Stimulated activated CD8-positive, alpha-beta memory T cell treated with anti-CD3 and anti-CD28 coated beads, Interleukin-7, amount 100 ng/mL, for 1 hour (primary cell): ENCODE data around the gene GHITM.
"Not testable (repeated sequence)": the region's sequence is repeated elsewhere in the genome, so short reads cannot be mapped to it uniquely, and the experiment has no call there.

Source experiments
- DNase-seq, 2 donors: peaks; one replicate each; pipeline ENCODE4 v3.0.0-alpha.2; 2020; ENCODE audit warnings: low read depth in 2 of 2

Gene GHITM

GRCh38 chr10:84139126-84140035 is at the start of gene GHITM:
GHITM (plus strand) TSS chr10:84139509; CDS start chr10:84141501, 1,992 bp downstream.
- peak; percentile 99 to 100 for DNase-seq

- DNase-seq, result no peak
Measured at GRCh38 chr10:84095811-84096497, 43.4 kb upstream of the GHITM start.

GRCh38 chr10:84097787-84098353 is 41.4 kb upstream of the GHITM start:
- no peak for DNase-seq

- no peak for DNase-seq
Measured at GRCh38 chr10:84098667-84099066, 40.6 kb upstream of the GHITM start.

GRCh38 chr10:84101042-84101441 is 38.3 kb upstream of the GHITM start:
- no peak for DNase-seq

- DNase-seq, result no peak
Measured at GRCh38 chr10:84108797-84109196, 30.5 kb upstream of the GHITM start.

- not testable (repeated sequence) for DNase-seq
Measured at GRCh38 chr10:84109772-84110171, 29.5 kb upstream of the GHITM start.

- DNase-seq, result not testable (repeated sequence)
Measured at GRCh38 chr10:84113468-84113867, 25.8 kb upstream of the GHITM start.

GRCh38 chr10:84114088-84114667 is 25.1 kb upstream of the GHITM start:
- no peak for DNase-seq

- DNase-seq, result not testable (repeated sequence)
Measured at GRCh38 chr10:84117204-84117603, 22.1 kb upstream of the GHITM start.

GRCh38 chr10:84117686-84118394 is 21.5 kb upstream of the GHITM start:
- DNase-seq, result no peak

- DNase-seq, result no peak
Measured at GRCh38 chr10:84118395-84119006, 20.8 kb upstream of the GHITM start.

GRCh38 chr10:84123362-84123761 is 15.9 kb upstream of the GHITM start:
- DNase-seq, result no peak

- DNase-seq, result not testable (repeated sequence)
Measured at GRCh38 chr10:84125910-84126784, 13.2 kb upstream of the GHITM start.

GRCh38 chr10:84126785-84127167 is 12.5 kb upstream of the GHITM start:
- no peak for DNase-seq

GRCh38 chr10:84135836-84136235 is 3.5 kb upstream of the GHITM start:
- DNase-seq, result no peak

- no peak for DNase-seq
Measured at GRCh38 chr10:84137811-84138210, 1.5 kb upstream of the GHITM start.

- no peak for DNase-seq
Measured at GRCh38 chr10:84138478-84139125, 707 bp upstream of the GHITM start.

GRCh38 chr10:84140036-84140379 is 699 bp downstream of the GHITM start:
- DNase-seq, result no peak

GRCh38 chr10:84147347-84147746 is 8.0 kb downstream of the GHITM start:
- no peak for DNase-seq
